Muscle layer of duodenum (tissue), 2 donors: ENCODE results near the gene PLEKHG3.
"Not testable (repeated sequence)": the region's sequence is repeated elsewhere in the genome, so short reads cannot be mapped to it uniquely, and the experiment has no call there.

ENCODE experiments used
- H3K27ac ChIP-seq: one replicate; pipeline ENCODE4 v1.7.0; 2013; ENCODE audit warnings: mild to moderate bottlenecking, low read length
- H3K27me3 ChIP-seq: one replicate; pipeline ENCODE4 v1.7.0; 2013; ENCODE audit warnings: low read depth, mild to moderate bottlenecking, control low read depth, low read length
- H3K36me3 ChIP-seq, 2 donors: one replicate each; pipeline ENCODE4 v1.7.0; 2013; ENCODE audit warnings: low read length in 2 of 2, control low read depth in 1 of 2, mild to moderate bottlenecking in 1 of 2; ENCODE audit not compliant: insufficient read depth in 2 of 2, control insufficient read depth in 1 of 2
- H3K4me1 ChIP-seq, 2 donors: one replicate each; pipeline ENCODE4 v1.7.0; 2013; ENCODE audit warnings: low read length in 2 of 2, mild to moderate bottlenecking in 2 of 2, control low read depth in 1 of 2, moderate library complexity in 1 of 2; ENCODE audit not compliant: insufficient read depth in 2 of 2, control insufficient read depth in 1 of 2
- H3K4me3 ChIP-seq, 2 donors: one replicate each; pipeline ENCODE4 v1.7.0; 2013; ENCODE audit warnings: low read length in 2 of 2, low read depth in 1 of 2, mild to moderate bottlenecking in 1 of 2
- H3K9me3 ChIP-seq, 2 donors: one replicate each; pipeline ENCODE4 v1.7.0; 2013; ENCODE audit warnings: low read length in 2 of 2, control low read depth in 1 of 2, mild to moderate bottlenecking in 1 of 2; ENCODE audit not compliant: control insufficient read depth in 1 of 2
- donor health status: healthy.

The PLEKHG3 gene

DNA sequence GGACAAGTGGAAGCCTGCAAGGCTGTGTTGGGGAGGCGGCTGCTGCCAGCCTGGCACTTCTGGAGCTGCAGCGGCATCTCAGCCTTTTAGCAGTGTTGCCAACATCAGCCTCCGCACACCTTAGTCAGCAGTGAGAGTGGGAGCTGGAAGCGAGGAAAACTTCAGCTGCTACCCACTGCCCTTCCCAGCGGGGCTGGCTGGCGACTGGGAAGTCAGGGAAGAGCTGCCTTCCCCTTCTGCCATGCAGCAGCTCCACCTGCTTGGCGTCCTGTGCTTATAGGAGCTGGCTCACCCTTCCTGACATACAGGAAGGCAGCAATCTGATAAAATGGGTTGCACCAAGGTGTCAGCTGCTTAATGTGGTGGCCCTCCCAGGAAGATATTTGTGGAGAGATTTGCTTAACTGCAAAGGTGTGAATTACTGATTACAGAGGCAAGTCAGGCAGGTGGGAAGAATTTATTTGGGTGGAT lies 15.4 kb upstream of the PLEKHG3 start:
- H3K27ac ChIP-seq = no peak overlapping the region

DNA sequence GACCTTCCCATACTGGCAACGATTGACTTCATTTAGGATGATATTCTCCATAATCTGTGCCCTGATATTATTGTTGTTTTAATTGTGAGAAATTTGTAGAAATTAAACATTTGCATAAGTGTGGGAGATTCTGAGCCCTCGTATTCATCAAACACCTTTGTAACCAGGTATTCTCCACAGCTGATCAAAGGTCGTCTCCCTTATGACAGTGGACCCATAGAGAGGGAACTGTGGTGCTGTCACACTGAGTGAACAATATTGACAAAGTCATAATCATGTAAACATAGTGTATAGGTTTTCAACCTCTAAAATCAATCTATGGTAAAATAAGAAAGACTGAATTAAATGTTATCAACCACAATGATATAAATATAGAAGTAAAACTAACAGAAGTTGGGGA lies 14.9 kb upstream of the PLEKHG3 start:
- Histone ChIP-seq H3K36me3 (no peaks in the 10 kb centered on the region), H3K27ac (no peak overlapping the region), H3K27me3 (no peaks in the 10 kb centered on the region), H3K9me3 (no peaks in the 10 kb centered on the region), H3K4me3 (no peak overlapping the region), H3K4me1 (no peaks in the 10 kb centered on the region)

More for the DNA sequence above, 15.4 kb upstream of the PLEKHG3 start:
- no peaks in the 10 kb centered on the region for H3K36me3 ChIP-seq
- H3K27me3 ChIP-seq = no peaks in the 10 kb centered on the region
- no peak overlapping the region for H3K4me3 ChIP-seq
- H3K9me3 ChIP-seq = no peaks in the 10 kb centered on the region
- no peaks in the 10 kb centered on the region for H3K4me1 ChIP-seq

DNA sequence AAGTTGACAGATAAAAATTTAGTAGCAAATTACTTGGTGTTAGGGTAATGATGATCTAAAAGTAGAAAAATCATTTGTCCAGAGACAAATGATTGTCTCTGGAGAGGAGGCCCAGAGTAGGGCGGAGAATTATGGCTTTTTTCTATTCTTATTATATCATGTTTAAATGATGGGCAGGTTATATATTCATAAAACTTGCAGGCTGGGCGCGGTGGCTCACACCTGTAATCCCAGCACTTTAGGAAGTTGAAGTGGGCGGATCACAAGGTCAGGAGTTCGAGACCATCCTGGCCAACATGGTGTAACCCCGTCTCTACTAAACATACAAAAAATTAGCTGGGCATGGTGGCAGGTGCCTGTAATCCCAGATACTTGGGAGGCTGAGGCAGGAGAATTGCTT lies 13.6 kb upstream of the PLEKHG3 start:
- H3K4me3 ChIP-seq, H3K4me1 ChIP-seq, H3K9me3 ChIP-seq, H3K27ac ChIP-seq, H3K27me3 ChIP-seq, H3K36me3 ChIP-seq: not testable (repeated sequence)

DNA sequence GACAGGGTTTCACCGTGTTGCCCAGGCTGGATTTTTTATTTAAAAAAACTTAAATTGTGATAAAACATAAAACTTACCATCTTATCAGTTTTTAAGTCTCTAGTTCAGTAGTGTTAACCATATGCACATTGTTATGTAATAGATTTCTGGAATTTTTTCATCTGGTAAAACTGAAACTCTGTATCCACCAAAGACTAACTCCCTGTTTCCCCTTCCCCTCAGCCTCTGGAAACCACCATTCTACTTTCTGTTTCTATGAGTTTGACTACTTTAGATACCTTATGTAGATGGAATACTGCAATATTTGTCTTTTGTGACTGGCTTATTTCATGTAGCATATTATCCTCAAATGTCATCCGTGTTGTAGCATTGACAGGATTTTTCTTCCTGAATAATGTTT lies 12.8 kb upstream of the PLEKHG3 start:
- Histone ChIP-seq H3K36me3 (no peaks in the 10 kb centered on the region), H3K27ac (no peak overlapping the region), H3K9me3 (no peaks in the 10 kb centered on the region), H3K4me1 (no peaks in the 10 kb centered on the region), H3K27me3 (no peaks in the 10 kb centered on the region), H3K4me3 (no peak overlapping the region)

DNA sequence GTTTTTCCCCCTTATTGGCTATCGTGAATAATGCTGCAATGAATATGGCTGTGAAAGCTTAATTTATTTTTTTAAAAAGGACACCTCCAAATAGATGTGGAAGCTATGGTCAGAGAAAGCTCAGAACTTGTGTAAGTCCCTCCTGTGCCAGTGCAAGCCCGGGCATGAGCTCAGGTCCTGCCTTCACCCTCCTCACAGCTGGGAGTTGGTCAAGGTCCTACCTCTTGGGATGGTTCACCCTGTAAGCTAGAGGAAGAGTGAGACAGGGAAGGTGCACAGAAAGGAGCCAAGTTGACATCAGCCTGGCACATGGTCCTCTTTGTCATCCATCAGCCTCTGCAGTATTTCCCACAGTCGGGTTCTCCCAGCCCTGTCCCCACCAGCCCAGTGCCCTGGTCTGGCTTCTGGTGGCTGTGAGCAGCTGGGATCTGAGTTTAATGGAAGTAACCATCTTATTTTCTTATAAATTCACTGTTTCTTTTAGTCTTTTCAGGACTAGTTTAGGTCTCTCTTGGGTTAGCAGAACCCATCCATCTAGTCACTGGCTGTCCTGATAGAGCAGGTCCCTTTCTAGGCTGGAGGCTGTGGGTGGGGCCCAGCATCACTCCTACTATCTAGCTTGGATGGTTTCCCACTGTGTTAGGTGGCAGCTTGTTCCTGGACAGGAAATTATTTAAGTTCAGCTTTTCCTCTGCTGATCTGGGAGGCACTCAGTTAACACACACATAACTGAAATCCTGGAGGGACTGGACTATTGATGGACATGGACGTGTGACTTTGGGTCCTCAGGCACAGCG lies 11.8 kb upstream of the PLEKHG3 start:
- H3K27ac ChIP-seq = no peak overlapping the region
- H3K27me3 ChIP-seq = no peaks in the 10 kb centered on the region
- no peaks in the 10 kb centered on the region for H3K36me3 ChIP-seq
- no peaks in the 10 kb centered on the region for H3K9me3 ChIP-seq
- no peaks in the 10 kb centered on the region for H3K4me1 ChIP-seq
- H3K4me3 ChIP-seq = no peak overlapping the region

DNA sequence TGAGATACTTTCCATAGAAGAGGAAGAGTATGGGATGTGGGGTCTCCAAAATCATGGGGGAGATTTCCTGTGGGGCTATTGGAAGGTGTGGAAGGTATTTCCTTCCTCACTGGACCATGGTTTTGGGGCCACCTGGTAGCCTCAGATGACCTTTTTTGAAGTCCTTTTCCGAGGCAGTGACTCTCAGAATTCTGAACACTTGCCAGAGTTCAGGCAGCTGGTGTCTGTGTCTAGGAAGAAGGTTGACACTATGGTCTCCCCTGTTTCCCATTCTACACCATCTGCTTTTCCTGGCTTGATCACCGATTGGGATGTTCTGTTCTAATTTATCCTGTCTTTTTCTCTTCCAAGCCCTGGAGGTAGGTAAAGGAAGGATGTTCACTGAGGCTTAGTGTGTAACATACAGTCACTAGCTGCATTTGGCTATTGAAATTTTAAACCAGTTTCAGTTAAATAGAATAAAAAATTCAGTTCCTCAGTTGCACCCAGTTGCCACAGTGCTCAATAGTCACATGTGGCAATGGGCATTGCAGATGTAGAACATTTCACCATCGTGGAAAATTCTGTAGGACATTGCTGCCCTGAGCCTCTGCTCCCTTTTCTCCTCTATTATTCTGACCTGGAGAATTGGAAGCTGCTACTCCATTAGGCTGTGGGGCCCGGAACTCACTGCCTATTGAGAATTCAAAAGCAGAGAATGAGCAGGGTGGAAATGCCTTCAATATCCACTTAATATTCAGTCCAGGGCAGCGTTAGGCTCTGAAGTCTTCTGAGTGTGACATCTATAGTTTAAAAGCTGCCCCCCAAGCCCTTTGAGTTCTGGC lies 11.0 kb upstream of the PLEKHG3 start:
- Histone ChIP-seq H3K36me3 (no peaks in the 10 kb centered on the region), H3K4me1 (no peaks in the 10 kb centered on the region), H3K27ac (no peak overlapping the region), H3K4me3 (no peak overlapping the region), H3K27me3 (no peaks in the 10 kb centered on the region), H3K9me3 (no peaks in the 10 kb centered on the region)

DNA sequence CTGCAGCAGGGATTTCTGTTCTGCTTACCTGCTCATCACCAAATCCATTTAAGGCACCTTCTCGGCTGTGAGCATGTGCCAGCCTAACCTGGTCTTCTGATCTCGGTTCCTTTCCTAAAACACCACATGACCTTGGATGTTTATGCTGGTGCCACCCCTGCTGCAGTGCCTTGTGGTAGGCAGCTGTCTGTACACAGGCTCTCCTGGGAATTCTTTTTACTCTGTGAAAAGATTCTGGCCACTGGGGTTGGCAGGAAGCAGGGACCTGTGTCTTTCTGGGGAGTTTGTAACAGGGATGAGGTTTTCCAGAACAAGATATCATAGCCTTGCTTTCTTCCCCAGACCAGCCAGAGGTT lies 10.4 kb upstream of the PLEKHG3 start:
- no peaks in the 10 kb centered on the region for H3K27me3 ChIP-seq
- no peaks in the 10 kb centered on the region for H3K4me1 ChIP-seq
- no peaks in the 10 kb centered on the region for H3K9me3 ChIP-seq
- no peak overlapping the region for H3K4me3 ChIP-seq
- H3K27ac ChIP-seq = no peak overlapping the region
- no peaks in the 10 kb centered on the region for H3K36me3 ChIP-seq

DNA sequence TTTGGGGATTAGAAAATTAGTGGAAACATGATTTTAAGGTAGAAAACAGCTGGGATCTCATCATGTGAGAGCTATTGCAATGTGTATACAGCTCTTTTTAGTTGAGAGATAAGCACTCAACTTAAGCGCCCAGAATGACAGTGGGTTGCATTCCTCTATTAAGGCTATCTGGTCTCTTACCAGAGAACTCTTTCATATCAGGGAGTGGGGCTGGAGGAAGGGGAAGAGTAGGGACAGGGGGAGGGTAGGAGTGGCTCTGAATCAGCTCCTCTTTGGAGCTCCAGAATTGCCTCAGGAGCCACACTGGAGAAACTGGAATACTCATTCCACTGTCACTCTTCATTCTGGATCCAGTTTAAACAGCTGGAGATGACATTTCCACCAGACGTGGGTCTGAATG lies 9.2 kb upstream of the PLEKHG3 start:
- Histone ChIP-seq H3K27ac (no peak overlapping the region), H3K4me1 (no peaks in the 10 kb centered on the region)

DNA sequence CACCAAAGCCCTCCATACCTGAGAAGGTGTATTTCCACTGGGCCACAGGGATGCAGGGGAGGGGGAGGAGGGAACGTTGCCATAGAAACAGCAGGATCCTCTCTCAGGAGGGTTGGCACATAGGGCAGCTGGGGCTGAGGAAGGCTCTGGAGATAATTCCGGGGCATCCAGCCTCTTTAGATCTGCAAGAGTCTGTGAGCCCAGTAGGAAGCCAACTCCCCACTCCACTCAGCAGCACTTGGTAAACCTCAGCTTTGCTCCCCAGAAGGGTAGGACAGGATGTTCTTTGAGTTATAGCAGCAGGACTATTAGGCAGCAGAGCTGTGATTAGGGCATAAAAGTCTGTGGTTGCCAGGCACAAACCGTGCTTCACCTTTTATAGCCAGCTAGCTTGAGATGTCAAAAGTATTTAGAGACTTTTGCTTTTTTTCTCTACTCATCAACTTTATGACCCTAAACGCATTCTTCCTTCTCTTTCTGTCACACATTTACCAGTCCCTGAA lies 7.8 kb upstream of the PLEKHG3 start:
- Histone ChIP-seq H3K27me3 (no peaks in the 10 kb centered on the region), H3K27ac (no peak overlapping the region), H3K36me3 (no peaks in the 10 kb centered on the region), H3K4me3 (no peak overlapping the region), H3K9me3 (no peaks in the 10 kb centered on the region), H3K4me1 (no peaks in the 10 kb centered on the region)

More for the DNA sequence above, 9.2 kb upstream of the PLEKHG3 start:
- no peaks in the 10 kb centered on the region for H3K27me3 ChIP-seq
- H3K36me3 ChIP-seq = no peaks in the 10 kb centered on the region
- H3K9me3 ChIP-seq = no peaks in the 10 kb centered on the region
- no peak overlapping the region for H3K4me3 ChIP-seq

DNA sequence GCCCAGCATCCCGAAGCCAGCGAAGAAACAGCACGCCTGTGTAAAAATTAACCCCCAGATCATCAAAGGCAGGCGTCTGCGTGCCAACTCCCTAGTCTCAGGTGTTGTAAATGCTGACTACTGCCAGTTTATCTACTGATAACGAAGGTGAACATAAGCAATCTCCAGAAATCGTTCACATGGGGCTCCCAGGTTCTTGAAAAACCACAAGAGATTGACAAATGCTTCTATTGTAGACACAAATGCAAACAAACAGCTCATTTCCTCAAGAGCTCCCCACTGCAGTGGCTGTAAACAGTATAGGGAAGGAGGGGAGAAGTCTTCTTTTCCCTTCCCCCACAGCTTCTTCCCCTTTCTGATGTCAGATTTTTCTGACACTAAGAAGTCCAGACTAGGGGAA lies 5.3 kb upstream of the PLEKHG3 start:
- Histone ChIP-seq H3K27me3 (no peaks in the 10 kb centered on the region), H3K4me1 (peaks cover 0 to 7% of the 10 kb centered on the region in 2 donors), H3K27ac (no peak overlapping the region), H3K9me3 (no peaks in the 10 kb centered on the region), H3K36me3 (no peaks in the 10 kb centered on the region), H3K4me3 (no peak overlapping the region)

DNA sequence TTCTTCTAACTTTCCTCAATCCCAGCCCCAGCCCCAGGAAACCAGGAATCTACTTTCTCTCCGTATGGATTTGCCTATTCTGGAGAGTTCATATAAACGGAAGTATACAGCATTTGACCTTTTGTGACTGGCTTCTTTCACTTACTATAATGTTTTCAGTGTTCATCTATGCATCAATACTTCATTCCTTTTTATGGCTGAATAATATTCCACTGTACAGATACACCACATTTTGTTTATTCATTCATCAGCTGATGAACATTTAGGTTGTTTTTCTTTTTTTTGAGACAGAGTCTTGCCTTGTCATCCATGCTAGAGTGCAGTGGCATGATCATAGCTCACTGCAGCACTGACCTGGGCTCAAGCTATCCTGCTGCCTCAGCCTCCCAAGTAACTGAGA lies 3.9 kb upstream of the PLEKHG3 start:
- H3K36me3 ChIP-seq = no peaks in the 10 kb centered on the region
- H3K4me1 ChIP-seq = peaks cover 4 to 7% of the 10 kb centered on the region in 2 donors
- no peaks in the 10 kb centered on the region for H3K27me3 ChIP-seq
- no peak overlapping the region for H3K4me3 ChIP-seq
- H3K27ac ChIP-seq = no peak overlapping the region
- H3K9me3 ChIP-seq = no peaks in the 10 kb centered on the region
